A549 (cell line): ENCODE results near the gene ARMH1. TPM values are rescaled to one million over a fixed set of nuclear protein-coding genes. Genes with fewer than 3 reads are reported as not detected.

Experiments used
- ATAC-seq, 2 experiments: fragments of 200-7000 bp in 1 of 2; fragments of >200 bp in 1 of 2; cut with Nextera tagmentation in 1 of 2; cut with Tn5 transposase in 1 of 2; 3 replicates each; pipeline versions ENCODE4 v1.8.0 to v1.9.1; 2018 to 2020; ENCODE audit warnings: mild to moderate bottlenecking in 1 of 2, moderate library complexity in 1 of 2
- CTCF ChIA-PET: fragments of 300-600 bp; sonication (Branson Sonifier 250); formaldehyde crosslinking; extraction: SDS; loops from one replicate; lab custom pipeline; 2021; ENCODE audit warnings: antibody characterized with exemption, inconsistent platforms; lab: Yijun Ruan, JAX
- POLR2A ChIA-PET: fragments of 350-600 bp; formaldehyde crosslinking; extraction: SDS; loops from one replicate; lab custom pipeline; 2021; ENCODE audit warnings: antibody characterized with exemption, inconsistent platforms; lab: Yijun Ruan, JAX
- DNase-seq, 2 experiments: peaks; one replicate each; pipeline versions ENCODE4 v3.0.0 to v3.0.0-alpha.2; 2011 to 2016; ENCODE audit warnings: low read depth in 1 of 2, low spot score in 1 of 2
- FAIRE-seq: peaks from 2 replicates; lab custom pipeline; 2011; peaks lifted over from hg19 to GRCh38; lab: Jason Lieb, UNC
- H3K27ac ChIP-seq, 2 experiments: fragments of >200 bp; sonication (Bioruptor Twin); formaldehyde crosslinking; 3 replicates each; pipeline ENCODE4 v1.5.1; 2016 to 2017
- H3K4me1 ChIP-seq: fragments of >200 bp; sonication (Bioruptor Twin); formaldehyde crosslinking; 3 replicates; pipeline ENCODE4 v1.6.1; 2016
- H3K4me2 ChIP-seq: fragments of >200 bp; sonication (Bioruptor Twin); formaldehyde crosslinking; 3 replicates; pipeline ENCODE4 v1.6.1; 2016
- H3K4me3 ChIP-seq: fragments of >200 bp; sonication (Bioruptor Twin); formaldehyde crosslinking; 3 replicates; pipeline ENCODE4 v1.5.1; 2016
- H3K9me3 ChIP-seq: fragments of >200 bp; sonication (Bioruptor Twin); formaldehyde crosslinking; 3 replicates; pipeline ENCODE4 v1.6.1; 2016
- CBX2 ChIP-seq: fragments of 200-600 bp; sonication (generic); IDR thresholded peaks from 2 replicates; pipeline ENCODE4 v1.6.1; 2016; ENCODE audit warnings: low read depth, mild to moderate bottlenecking, borderline replicate concordance
- CHD4 ChIP-seq: fragments of 200-600 bp; sonication (generic); IDR thresholded peaks from 2 replicates; pipeline ENCODE4 v1.6.1; 2016; ENCODE audit warnings: antibody characterized with exemption, mild to moderate bottlenecking, borderline replicate concordance
- E2F6 ChIP-seq: IDR thresholded peaks from 2 replicates; pipeline ENCODE4 v1.6.1; 2012; ENCODE audit warnings: low read depth, borderline replicate concordance
- EHF ChIP-seq: fragments of 250-450 bp; sonication (Bioruptor Pico); IDR thresholded peaks from 2 replicates; pipeline ENCODE4 v1.5.0; 2020; ENCODE audit warnings: mild to moderate bottlenecking
- EHMT2 ChIP-seq: fragments of 200-600 bp; sonication (generic); IDR thresholded peaks from 2 replicates; pipeline ENCODE4 v1.6.1; 2016; ENCODE audit warnings: antibody characterized with exemption, low read depth, mild to moderate bottlenecking, moderate library complexity
- FOSL2 ChIP-seq, 2 experiments: fragments of 450-650 bp in 1 of 2; fragments of >200 bp in 1 of 2; sonication (Bioruptor Twin) in 1 of 2; formaldehyde crosslinking; IDR thresholded peaks; 2 replicates each; pipeline versions ENCODE4 v1.5.0 to v1.6.1; 2016 to 2020; ENCODE audit warnings: mild to moderate bottlenecking in 1 of 2, moderate library complexity in 1 of 2
- FOXS1 ChIP-seq: fragments of 250-450 bp; sonication (Bioruptor Pico); IDR thresholded peaks from 2 replicates; pipeline ENCODE4 v1.5.0; 2020; ENCODE audit warnings: mild to moderate bottlenecking, moderate library complexity
- GATA3 ChIP-seq: IDR thresholded peaks from 2 replicates; pipeline ENCODE4 v1.6.1; 2012; ENCODE audit warnings: borderline replicate concordance
- HEYL ChIP-seq: fragments of 250-450 bp; sonication (Bioruptor Pico); IDR thresholded peaks from 2 replicates; pipeline ENCODE4 v1.8.0; 2021; ENCODE audit warnings: mild to moderate bottlenecking, moderate library complexity
- HOXA7 ChIP-seq: fragments of 250-450 bp; sonication (Bioruptor Pico); IDR thresholded peaks from 2 replicates; pipeline ENCODE4 v1.5.0; 2020; ENCODE audit warnings: mild to moderate bottlenecking, moderate library complexity
- JUNB ChIP-seq: fragments of >200 bp; sonication (Bioruptor Twin); formaldehyde crosslinking; IDR thresholded peaks from 2 replicates; pipeline ENCODE4 v1.6.1; 2016
- KDM1A ChIP-seq: fragments of 200-600 bp; sonication (generic); IDR thresholded peaks from 2 replicates; pipeline ENCODE4 v1.6.1; 2016; ENCODE audit warnings: low read depth, mild to moderate bottlenecking
- MAFK ChIP-seq: fragments of 450-650 bp; IDR thresholded peaks from 2 replicates; pipeline ENCODE4 v1.6.1; 2014; ENCODE audit not compliant: partially characterized antibody
- MAZ ChIP-seq: fragments of 150-350 bp; IDR thresholded peaks from 2 replicates; pipeline ENCODE4 v1.6.1; 2014; ENCODE audit warnings: antibody characterized with exemption, low read depth, low read length, borderline replicate concordance
- NFE2L2 ChIP-seq: fragments of 150-350 bp; conservative IDR thresholded peaks from 2 replicates; pipeline ENCODE4 v1.6.1; 2014; ENCODE audit warnings: low read length
- POLR2A ChIP-seq: IDR thresholded peaks from 2 replicates; pipeline ENCODE4 v1.6.1; 2012; ENCODE audit warnings: mild to moderate bottlenecking, low read length
- POLR2AphosphoS2 ChIP-seq: conservative IDR thresholded peaks from 2 replicates; pipeline ENCODE4 v1.6.1; 2012; ENCODE audit warnings: low read length, improper control_type of control experiment, inconsistent platforms
- RAD21 ChIP-seq, 2 experiments: fragments of >200 bp in 1 of 2; sonication (Bioruptor Twin) in 1 of 2; formaldehyde crosslinking in 1 of 2; IDR thresholded peaks in 1 of 2; conservative IDR thresholded peaks in 1 of 2; 2 replicates in 1 of 2; 3 replicates in 1 of 2; pipeline ENCODE4 v1.6.1; 2012 to 2018; ENCODE audit warnings: inconsistent platforms in 1 of 2
- RARB ChIP-seq: fragments of 250-450 bp; sonication (Bioruptor Pico); IDR thresholded peaks from 2 replicates; pipeline ENCODE4 v1.8.0; 2021; ENCODE audit warnings: mild to moderate bottlenecking, moderate library complexity
- REST ChIP-seq: fragments of 200-600 bp; sonication (generic); IDR thresholded peaks from 2 replicates; pipeline ENCODE4 v1.6.1; 2016; ENCODE audit warnings: antibody characterized with exemption, mild to moderate bottlenecking, moderate library complexity
- RFX5 ChIP-seq: fragments of 450-650 bp; IDR thresholded peaks from 2 replicates; pipeline ENCODE4 v1.7.1; 2014; ENCODE audit warnings: antibody characterized with exemption, mild to moderate bottlenecking, moderate library complexity
- RNF2 ChIP-seq: fragments of 200-600 bp; sonication (generic); IDR thresholded peaks from 2 replicates; pipeline ENCODE4 v1.6.1; 2016; ENCODE audit warnings: low read depth, mild to moderate bottlenecking, antibody characterized with exemption, moderate library complexity, borderline replicate concordance
- SMC3 ChIP-seq: fragments of >200 bp; sonication (Bioruptor Twin); formaldehyde crosslinking; IDR thresholded peaks from 3 replicates; pipeline ENCODE4 v1.6.1; 2018; ENCODE audit warnings: inconsistent platforms
- TP53 ChIP-seq: fragments of 250-450 bp; sonication (Bioruptor Pico); IDR thresholded peaks from 2 replicates; pipeline ENCODE4 v1.5.0; 2021; ENCODE audit warnings: mild to moderate bottlenecking, moderate library complexity
- ZC3H11A ChIP-seq: fragments of 450-650 bp; IDR thresholded peaks from 2 replicates; pipeline ENCODE4 v1.6.1; 2014; ENCODE audit warnings: antibody characterized with exemption, mild to moderate bottlenecking
- WGBS: methylation state at CpG from one replicate; pipeline ENCODE4 v1.1.6; 2017; ENCODE audit errors: missing lambda C conversion rate; 5-methylcytosine and 5-hydroxymethylcytosine counted together
- polyA plus RNA-seq, 4 experiments: library from polyadenylated mRNA; depleted of rRNA in 3 of 4; stranded (reverse); fragments of >200 nt; fragmentation: RNase III in 1 of 4; extraction: RNeasy Plus Mini Kit Qiagen cat#74134 plus additional on column Dnase treatment in 1 of 4; gene quantifications; 2 replicates in 3 of 4; 3 replicates in 1 of 4; pipeline ENCODE4 v1.2.3, GENCODE V29; 2011 to 2017
- TF ChIP-seq, protein P1 (sequence below): fragments of 250-450 bp; sonication (Bioruptor Pico); IDR thresholded peaks from 2 replicates; pipeline ENCODE4 v1.5.0; 2020; ENCODE audit warnings: low read depth, mild to moderate bottlenecking, moderate library complexity

ARMH1 gene
- polyA plus RNA-seq, 2 of the 4 experiments (the other 2 are of a cell fraction) = 2.4 to 2.7 TPM

DNA sequence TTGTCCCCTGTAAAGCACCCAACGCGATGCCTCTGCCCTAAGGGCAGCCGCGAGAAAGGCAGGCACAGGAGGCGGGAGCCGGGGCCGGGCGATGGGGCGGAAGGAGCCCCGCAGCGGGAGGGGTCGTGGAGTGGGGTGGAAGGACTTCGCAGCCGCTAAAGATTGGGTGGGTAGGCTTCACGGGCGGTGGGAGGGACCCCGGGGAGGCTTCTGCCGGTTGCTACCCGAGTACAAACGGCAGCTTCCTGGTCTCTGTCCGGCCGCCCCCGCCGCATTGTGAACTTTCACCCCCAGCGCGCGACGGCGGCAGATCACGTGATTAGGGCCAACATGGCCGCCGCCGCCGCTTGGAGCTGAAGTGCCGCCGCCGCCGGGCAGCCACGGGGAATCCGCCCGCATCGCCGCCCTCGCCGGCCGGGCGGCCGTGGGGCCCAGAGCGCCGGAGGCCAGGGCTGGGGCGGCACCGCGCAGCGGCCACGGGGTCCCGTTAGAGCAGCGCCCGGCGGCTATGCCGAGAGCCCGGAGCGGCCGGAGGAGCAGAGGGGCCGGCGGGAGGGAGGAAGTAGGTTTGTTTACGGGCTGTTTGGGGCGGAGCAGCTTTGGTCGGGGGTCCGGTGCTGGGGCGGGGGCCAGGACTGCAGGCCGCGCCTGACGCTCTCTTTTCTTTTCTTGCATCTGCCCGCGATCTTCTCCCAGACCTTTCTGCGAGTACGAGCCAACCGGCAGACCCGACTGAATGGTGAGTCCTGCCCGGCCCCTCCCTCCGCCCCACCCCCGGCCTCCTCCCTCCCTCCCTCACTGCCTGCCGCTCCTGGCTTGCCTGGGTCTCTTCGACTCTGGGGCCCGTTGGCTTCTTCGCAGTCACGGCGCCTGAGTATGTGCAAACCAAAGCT lies 42.6 kb upstream of the ARMH1 start (continued):
- TF ChIP-seq TP53 (peak; percentile 45; the same call in 1 of the 2 replicates), KDM1A (no peak), NFE2L2 (no peak)

DNA sequence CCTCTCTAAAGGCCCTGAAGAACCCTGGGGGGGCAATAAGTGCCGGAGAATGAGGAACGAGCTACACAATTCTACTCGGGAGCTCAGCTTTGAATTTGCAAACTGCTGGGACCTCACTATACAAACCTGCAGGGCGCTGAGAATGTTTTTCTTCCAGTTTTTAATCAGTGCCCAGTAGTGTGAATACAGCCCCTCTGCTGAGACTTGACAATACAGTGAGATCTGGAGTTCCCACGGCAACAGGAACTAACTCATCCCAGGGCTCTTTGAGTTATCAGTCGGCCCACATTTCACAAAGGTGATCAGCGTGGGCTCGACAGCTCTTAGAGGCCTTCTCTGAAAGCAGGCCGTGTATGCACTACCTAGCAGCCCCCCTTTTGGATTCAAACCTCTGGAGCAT lies 41.9 kb upstream of the ARMH1 start:
- no peak; a peak in 2 of 6 replicates for ATAC-seq
- WGBS = 54% methylated on average over 9 of the region's 9 CpGs
- Histone ChIP-seq H3K27ac (peak overlapping the region; percentile 97), H3K4me3 (peak overlapping the region; percentile 77), H3K4me2 (peak overlapping the region; percentile 79), H3K4me1 (peaks cover 18% of the 10 kb centered on the region; the same call in 1 of the 3 replicates), H3K9me3 (no peaks in the 10 kb centered on the region)
- ChIA-PET CTCF (interaction anchor here (0.6 to 14.6 kb wide), 8 partner anchors 10 to 415 kb away, joined by 3 to 119 read pairs (median 6); partner anchors contain the start of genes ARMH1 and TMEM53), POLR2A (interaction anchor here (0.6 to 3.8 kb wide), 7 partner anchors 10 to 547 kb away, joined by 3 to 19 read pairs (median 5); partner anchors contain the start of genes ARMH1, DMAP1, RNF220 and TMEM53)
- no peak for DNase-seq
- TF ChIP-seq GATA3 (no peak), SMC3 (no peak), E2F6 (no peak), POLR2A (no peak), EHF (CRISPR knock-in tag) (no peak), KDM1A (no peak), EHMT2 (no peak), RARB (CRISPR knock-in tag) (no peak), CBX2 (no peak), HOXA7 (CRISPR knock-in tag) (no peak), FOSL2 (IDR thresholded peaks at IDR 0.05) (no peak), FOSL2 (CRISPR knock-in tag; IDR thresholded peaks at IDR 0.05) (no peak), HEYL (no peak), RNF2 (no peak), RAD21 (conservative IDR thresholded peaks at IDR 0.05 in 1 of 2, IDR thresholded peaks at IDR 0.05 in 1 of 2) (no peak)
- TF ChIP-seq, protein P1, sequence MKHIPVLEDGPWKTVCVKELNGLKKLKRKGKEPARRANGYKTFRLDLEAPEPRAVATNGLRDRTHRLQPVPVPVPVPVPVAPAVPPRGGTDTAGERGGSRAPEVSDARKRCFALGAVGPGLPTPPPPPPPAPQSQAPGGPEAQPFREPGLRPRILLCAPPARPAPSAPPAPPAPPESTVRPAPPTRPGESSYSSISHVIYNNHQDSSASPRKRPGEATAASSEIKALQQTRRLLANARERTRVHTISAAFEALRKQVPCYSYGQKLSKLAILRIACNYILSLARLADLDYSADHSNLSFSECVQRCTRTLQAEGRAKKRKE (CRISPR knock-in tag) = no peak
- FAIRE-seq = no peak

- peaks cover 10% of the 10 kb centered on the region; the same call in 1 of the 3 replicates for H3K4me1 ChIP-seq
- ChIA-PET CTCF (interaction anchor here (14.6 kb wide), 1 partner anchor 16 kb away, joined by 119 read pairs; no protein-coding TSS in a partner anchor), POLR2A (interaction anchor here (1.2 to 3.8 kb wide), 2 partner anchors 7 to 40 kb away, joined by 4 to 19 read pairs; partner anchors contain the start of genes ARMH1 and TMEM53)
- ATAC-seq (no peak), DNase-seq (no peak), FAIRE-seq (no peak)
- H3K4me2 ChIP-seq = no peak overlapping the region
- H3K9me3 ChIP-seq = no peaks in the 10 kb centered on the region
- 79% methylated on average over 3 of the region's 3 CpGs for WGBS
- no peak overlapping the region for H3K27ac ChIP-seq
- H3K4me3 ChIP-seq = no peak overlapping the region
- no peak for TF ChIP-seq HOXA7 (CRISPR knock-in tag)
- no peak for TF ChIP-seq MAZ
- TF ChIP-seq JUNB = no peak
- no peak for TF ChIP-seq POLR2AphosphoS2
- TF ChIP-seq FOXS1 = no peak
- no peak for TF ChIP-seq MAFK
- TF ChIP-seq CBX2 = no peak
- TF ChIP-seq RNF2 = no peak
- no peak for TF ChIP-seq EHMT2
- TF ChIP-seq RARB (CRISPR knock-in tag) = no peak
- no peak for TF ChIP-seq SMC3
- no peak for TF ChIP-seq RFX5
- TF ChIP-seq CHD4 = no peak
- no peak for TF ChIP-seq REST
- TF ChIP-seq E2F6 = no peak
- TF ChIP-seq ZC3H11A = no peak
- no peak for TF ChIP-seq NFE2L2
- no peak for TF ChIP-seq POLR2A
Measured at GRCh38 chr1:44634606-44635189, 39.8 kb upstream of the ARMH1 start.
